ENCODE results near the gene CCM2L.

DNA sequence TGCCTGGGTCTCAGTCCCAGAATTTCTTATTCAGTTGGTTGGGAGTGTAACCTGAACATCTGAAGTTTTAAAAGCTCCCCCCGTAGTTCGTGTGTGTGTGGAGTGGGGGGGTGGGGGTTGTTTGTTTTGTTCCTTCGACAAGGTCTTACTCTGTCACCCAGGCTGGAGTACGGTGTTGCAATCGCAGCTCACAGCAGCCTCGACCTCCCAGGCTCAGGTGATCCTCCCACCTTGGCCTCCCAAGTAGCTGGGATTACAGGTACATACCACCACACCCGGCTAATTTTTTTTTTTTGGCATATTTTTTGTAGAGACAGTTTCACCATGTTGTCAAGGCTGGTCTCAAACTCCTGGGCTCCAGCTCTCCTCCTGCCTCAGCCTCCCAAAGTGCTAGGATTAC lies 3.1 kb downstream of the CCM2L start:
- TF ChIP-seq, protein P1, sequence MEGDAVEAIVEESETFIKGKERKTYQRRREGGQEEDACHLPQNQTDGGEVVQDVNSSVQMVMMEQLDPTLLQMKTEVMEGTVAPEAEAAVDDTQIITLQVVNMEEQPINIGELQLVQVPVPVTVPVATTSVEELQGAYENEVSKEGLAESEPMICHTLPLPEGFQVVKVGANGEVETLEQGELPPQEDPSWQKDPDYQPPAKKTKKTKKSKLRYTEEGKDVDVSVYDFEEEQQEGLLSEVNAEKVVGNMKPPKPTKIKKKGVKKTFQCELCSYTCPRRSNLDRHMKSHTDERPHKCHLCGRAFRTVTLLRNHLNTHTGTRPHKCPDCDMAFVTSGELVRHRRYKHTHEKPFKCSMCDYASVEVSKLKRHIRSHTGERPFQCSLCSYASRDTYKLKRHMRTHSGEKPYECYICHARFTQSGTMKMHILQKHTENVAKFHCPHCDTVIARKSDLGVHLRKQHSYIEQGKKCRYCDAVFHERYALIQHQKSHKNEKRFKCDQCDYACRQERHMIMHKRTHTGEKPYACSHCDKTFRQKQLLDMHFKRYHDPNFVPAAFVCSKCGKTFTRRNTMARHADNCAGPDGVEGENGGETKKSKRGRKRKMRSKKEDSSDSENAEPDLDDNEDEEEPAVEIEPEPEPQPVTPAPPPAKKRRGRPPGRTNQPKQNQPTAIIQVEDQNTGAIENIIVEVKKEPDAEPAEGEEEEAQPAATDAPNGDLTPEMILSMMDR (IDR thresholded peaks at IDR 0.05; ENCODE audit: borderline replicate concordance, extremely low read depth, low read length, poor library complexity, severe bottlenecking), result no peak
- TF ChIP-seq EZH2 (IDR thresholded peaks at IDR 0.05; ENCODE audit: borderline replicate concordance, low read depth, low read length, severe bottlenecking), result no peak
